Upper lobe of left lung (tissue), 4 donors: ENCODE data around the gene AMZ1.

Source experiments
- POLR2A ChIP-seq, 4 donors: fragments of 450-650 bp; IDR thresholded peaks; one replicate each; pipeline ENCODE4 v1.5.1; 2016 to 2017; ENCODE audit warnings: antibody characterized with exemption in 4 of 4, mild to moderate bottlenecking in 2 of 4
- TF ChIP-seq, protein P1 (sequence below), 6 experiments: fragments of 450-650 bp in 4 of 6; fragments of 200-600 bp in 2 of 6; sonication (generic) in 2 of 6; IDR thresholded peaks; one replicate each; pipeline ENCODE4 v1.5.1; 2016 to 2019; ENCODE audit warnings: antibody characterized with exemption in 6 of 6

DNA sequence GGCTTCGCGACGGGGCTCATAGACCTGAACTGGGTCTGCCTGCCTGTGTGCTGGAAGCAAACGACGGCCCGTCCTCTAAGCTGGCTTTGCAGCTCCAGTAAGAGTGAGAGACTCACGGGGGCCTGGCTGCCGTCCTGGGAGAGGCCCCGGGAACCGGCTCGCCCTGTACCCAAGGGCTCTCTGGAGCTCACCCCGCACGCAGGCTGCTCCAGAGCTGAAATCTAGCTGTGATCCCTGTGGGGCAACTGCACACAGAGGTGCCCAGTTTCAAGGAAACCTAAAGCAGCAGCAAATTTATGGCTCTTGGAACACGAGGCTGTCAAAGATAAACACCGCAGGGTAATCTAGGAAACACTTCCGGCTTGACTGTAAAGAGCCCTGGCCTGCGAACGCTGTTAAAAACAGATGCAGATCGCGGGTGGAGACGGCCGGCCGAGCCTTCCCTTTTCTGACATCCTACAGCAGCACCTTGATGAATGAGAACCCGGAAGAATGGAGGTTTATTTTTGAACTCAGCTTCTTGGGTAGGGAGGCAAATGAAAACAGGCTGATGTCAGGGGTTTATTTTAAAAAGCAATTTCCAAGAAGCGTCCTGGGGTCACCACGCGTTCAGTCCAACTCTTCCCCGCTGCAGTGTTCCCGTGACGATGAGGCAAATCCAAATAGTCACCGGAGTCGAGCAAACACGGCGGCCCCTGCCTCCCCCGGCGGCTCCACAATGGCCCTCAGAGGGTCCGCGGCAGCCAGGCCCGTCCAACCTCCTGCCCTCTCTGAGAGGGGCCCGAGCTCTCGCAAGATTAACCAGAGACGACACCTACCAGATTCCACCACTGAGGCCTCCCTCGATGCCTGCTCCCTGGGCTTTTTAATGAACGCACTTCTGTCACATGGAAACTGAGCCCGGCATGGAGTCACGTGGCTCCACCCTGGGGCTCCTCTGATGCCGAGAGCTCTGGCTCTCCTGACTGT, 29.6 kb downstream of the AMZ1 start:
- no peak for TF ChIP-seq POLR2A (IDR thresholded peaks at IDR 0.05)
- TF ChIP-seq, protein P1, sequence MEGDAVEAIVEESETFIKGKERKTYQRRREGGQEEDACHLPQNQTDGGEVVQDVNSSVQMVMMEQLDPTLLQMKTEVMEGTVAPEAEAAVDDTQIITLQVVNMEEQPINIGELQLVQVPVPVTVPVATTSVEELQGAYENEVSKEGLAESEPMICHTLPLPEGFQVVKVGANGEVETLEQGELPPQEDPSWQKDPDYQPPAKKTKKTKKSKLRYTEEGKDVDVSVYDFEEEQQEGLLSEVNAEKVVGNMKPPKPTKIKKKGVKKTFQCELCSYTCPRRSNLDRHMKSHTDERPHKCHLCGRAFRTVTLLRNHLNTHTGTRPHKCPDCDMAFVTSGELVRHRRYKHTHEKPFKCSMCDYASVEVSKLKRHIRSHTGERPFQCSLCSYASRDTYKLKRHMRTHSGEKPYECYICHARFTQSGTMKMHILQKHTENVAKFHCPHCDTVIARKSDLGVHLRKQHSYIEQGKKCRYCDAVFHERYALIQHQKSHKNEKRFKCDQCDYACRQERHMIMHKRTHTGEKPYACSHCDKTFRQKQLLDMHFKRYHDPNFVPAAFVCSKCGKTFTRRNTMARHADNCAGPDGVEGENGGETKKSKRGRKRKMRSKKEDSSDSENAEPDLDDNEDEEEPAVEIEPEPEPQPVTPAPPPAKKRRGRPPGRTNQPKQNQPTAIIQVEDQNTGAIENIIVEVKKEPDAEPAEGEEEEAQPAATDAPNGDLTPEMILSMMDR (IDR thresholded peaks at IDR 0.05): no peak
